Measurements from ENCODE around the gene ARL6. TPM values are rescaled to one million over a fixed set of nuclear protein-coding genes. Genes with fewer than 3 reads are reported as not detected.

The ARL6 gene
- total RNA-seq, 1 donor from 2014 or later = 6.1 TPM

DNA sequence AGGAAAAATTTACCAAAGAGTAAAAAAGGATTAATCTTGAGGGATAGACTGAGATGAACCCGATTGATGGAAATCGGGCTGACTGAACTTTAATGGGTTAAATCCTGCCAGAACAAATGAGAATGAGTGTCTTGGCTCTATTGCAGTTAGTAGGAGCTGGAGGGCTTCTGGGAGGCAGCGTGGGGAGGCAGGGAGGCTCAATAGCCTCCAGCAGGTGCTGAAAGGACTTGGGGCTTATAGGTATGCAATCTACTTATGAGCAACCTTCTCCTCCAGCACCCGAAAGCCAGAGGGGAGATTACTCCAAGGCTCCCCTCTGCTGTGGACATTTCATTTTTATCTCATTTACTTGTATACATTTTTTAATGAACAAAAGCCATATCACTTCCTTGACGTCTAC, 56.2 kb downstream of the ARL6 start:
- Mint-ChIP-seq H3K9me3 (ENCODE audit: unreplicated experiment) (no peaks in the 10 kb centered on the region), H3K27ac (ENCODE audit: unreplicated experiment) (no peak overlapping the region), H3K36me3 (ENCODE audit: unreplicated experiment) (no peaks in the 10 kb centered on the region), H3K4me3 (ENCODE audit: unreplicated experiment) (peak overlapping the region; percentile 100), H3K27me3 (ENCODE audit: unreplicated experiment) (peaks cover 32% of the 10 kb centered on the region), H3K4me1 (ENCODE audit: unreplicated experiment) (peaks cover 21% of the 10 kb centered on the region)
- TF ChIP-seq, protein P1, sequence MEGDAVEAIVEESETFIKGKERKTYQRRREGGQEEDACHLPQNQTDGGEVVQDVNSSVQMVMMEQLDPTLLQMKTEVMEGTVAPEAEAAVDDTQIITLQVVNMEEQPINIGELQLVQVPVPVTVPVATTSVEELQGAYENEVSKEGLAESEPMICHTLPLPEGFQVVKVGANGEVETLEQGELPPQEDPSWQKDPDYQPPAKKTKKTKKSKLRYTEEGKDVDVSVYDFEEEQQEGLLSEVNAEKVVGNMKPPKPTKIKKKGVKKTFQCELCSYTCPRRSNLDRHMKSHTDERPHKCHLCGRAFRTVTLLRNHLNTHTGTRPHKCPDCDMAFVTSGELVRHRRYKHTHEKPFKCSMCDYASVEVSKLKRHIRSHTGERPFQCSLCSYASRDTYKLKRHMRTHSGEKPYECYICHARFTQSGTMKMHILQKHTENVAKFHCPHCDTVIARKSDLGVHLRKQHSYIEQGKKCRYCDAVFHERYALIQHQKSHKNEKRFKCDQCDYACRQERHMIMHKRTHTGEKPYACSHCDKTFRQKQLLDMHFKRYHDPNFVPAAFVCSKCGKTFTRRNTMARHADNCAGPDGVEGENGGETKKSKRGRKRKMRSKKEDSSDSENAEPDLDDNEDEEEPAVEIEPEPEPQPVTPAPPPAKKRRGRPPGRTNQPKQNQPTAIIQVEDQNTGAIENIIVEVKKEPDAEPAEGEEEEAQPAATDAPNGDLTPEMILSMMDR (IDR thresholded peaks at IDR 0.05) = no peak
- DNase-seq (ENCODE audit: extremely low spot score, unreplicated experiment) = no peak

DNA sequence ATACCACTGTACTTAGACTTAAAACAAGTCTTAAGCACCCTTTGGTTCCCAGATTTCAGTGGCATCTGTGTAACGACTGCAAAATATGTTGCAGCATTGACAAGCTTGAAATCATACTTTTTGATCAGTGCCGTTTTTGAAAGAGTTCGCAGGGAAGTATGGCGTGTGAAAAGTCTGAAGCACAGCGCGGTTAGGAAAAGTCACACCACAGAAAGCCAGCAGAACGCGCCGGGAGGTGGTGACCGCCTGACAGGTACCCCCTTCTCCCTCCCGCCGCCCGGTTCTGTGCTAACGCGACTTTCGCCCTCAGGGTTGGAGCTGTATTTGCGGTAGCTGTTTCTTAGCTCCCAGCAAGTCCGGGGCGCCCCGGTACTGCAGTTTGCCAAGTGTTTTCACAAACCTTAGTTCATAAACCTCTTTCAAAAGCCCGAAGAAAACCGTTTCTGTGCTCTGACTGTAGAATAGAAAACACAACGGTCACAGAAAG, 56.8 kb downstream of the ARL6 start:
- Mint-ChIP-seq H3K4me1 (ENCODE audit: unreplicated experiment) (peaks cover 21% of the 10 kb centered on the region), H3K9me3 (ENCODE audit: unreplicated experiment) (no peaks in the 10 kb centered on the region), H3K27ac (ENCODE audit: unreplicated experiment) (peak overlapping the region; percentile 68), H3K27me3 (ENCODE audit: unreplicated experiment) (peaks cover 29% of the 10 kb centered on the region), H3K36me3 (ENCODE audit: unreplicated experiment) (no peaks in the 10 kb centered on the region), H3K4me3 (ENCODE audit: unreplicated experiment) (peak overlapping the region; percentile 100)
- TF ChIP-seq, protein P1 (IDR thresholded peaks at IDR 0.05) = no peak
- peak; percentile 83 for DNase-seq (ENCODE audit: extremely low spot score, unreplicated experiment)

DNA sequence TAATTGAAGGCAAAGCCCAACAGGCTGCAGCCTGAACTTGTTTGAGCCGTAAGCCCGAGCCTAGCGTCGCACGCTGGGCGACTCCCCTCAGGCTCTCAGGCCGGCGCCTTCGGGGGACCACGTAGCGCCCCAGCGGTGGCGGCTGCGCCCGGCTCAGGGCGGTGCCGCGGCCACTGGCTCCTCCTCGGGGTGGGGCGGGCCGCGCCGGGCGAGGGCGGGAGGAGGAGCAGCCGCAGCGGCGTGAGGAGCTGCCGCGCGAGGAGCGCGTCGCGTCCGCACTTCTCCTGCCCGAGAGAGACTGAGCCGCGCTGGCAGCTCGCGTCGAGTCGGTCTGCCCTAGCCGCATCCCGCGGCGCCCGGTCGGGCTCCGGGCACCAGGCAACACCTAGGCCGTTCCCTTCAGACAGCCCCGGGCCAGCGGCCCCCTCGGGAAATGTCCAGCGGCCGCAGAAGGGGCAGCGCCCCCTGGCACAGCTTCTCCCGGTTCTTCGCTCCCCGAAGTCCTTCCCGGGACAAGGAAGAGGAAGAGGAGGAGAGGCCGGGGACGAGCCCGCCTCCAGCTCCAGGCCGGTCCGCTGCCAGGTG, 57.3 kb downstream of the ARL6 start, which contains the start of gene CRYBG3:
Gene CRYBG3 (plus strand): TSS at position 238 of the 585 bp plus-strand sequence. CDS start 196 bp downstream, at position 434.
- DNase-seq (ENCODE audit: extremely low spot score, unreplicated experiment) = peak; percentile 94
- Mint-ChIP-seq H3K27me3 (ENCODE audit: unreplicated experiment) (peaks cover 27% of the 10 kb centered on the region), H3K27ac (ENCODE audit: unreplicated experiment) (peak within 1 kb of the TSS; percentile 98)

DNA sequence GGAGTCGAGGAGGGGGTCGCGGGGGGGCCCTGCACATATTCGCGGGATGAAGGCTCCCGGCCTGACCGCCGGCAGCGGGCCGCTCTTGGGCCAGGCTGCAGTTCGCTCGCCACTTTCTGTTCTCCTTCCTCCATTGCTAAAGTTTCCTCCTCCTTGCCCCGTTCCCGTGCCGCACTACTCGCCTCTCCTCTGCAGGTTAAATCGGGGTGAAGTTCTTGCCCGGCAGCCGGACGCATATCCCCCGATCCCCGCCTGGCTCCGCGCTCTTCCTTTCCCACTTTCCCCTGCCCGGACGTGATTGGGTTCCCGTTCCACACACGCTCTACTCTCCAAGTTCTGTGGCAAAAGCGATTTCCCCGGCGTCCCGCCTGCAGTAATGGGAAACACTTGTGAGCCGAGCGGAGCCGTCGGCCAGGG, 57.8 kb downstream of the ARL6 start:
- H3K4me1 Mint-ChIP-seq (ENCODE audit: unreplicated experiment) = peaks cover 21% of the 10 kb centered on the region
- peaks cover 25% of the 10 kb centered on the region for H3K27me3 Mint-ChIP-seq (ENCODE audit: unreplicated experiment)
- H3K36me3 Mint-ChIP-seq (ENCODE audit: unreplicated experiment) = no peaks in the 10 kb centered on the region
- peak overlapping the region; percentile 98 for H3K27ac Mint-ChIP-seq (ENCODE audit: unreplicated experiment)
- DNase-seq (ENCODE audit: extremely low spot score, unreplicated experiment) = peak; percentile 86
- peak overlapping the region; percentile 100 for H3K4me3 Mint-ChIP-seq (ENCODE audit: unreplicated experiment)
- no peaks in the 10 kb centered on the region for H3K9me3 Mint-ChIP-seq (ENCODE audit: unreplicated experiment)
- TF ChIP-seq, protein P1 (IDR thresholded peaks at IDR 0.05) = no peak

More for the DNA sequence above, 57.3 kb downstream of the ARL6 start, which contains the start of gene CRYBG3:
- TF ChIP-seq, protein P1 (IDR thresholded peaks at IDR 0.05) = peak; percentile 58
- Mint-ChIP-seq H3K9me3 (ENCODE audit: unreplicated experiment) (no peaks in the 10 kb centered on the region), H3K4me1 (ENCODE audit: unreplicated experiment) (peaks cover 21% of the 10 kb centered on the region), H3K4me3 (ENCODE audit: unreplicated experiment) (peak within 1 kb of the TSS; percentile 100), H3K36me3 (ENCODE audit: unreplicated experiment) (no peaks in the 10 kb centered on the region)

Measured in osteocyte (in vitro differentiated cells).